ENCODE measurements around the gene SLC4A9.
"Not testable (repeated sequence)": the region's sequence is repeated elsewhere in the genome, so short reads cannot be mapped to it uniquely, and the experiment has no call there.

Gene SLC4A9

DNA sequence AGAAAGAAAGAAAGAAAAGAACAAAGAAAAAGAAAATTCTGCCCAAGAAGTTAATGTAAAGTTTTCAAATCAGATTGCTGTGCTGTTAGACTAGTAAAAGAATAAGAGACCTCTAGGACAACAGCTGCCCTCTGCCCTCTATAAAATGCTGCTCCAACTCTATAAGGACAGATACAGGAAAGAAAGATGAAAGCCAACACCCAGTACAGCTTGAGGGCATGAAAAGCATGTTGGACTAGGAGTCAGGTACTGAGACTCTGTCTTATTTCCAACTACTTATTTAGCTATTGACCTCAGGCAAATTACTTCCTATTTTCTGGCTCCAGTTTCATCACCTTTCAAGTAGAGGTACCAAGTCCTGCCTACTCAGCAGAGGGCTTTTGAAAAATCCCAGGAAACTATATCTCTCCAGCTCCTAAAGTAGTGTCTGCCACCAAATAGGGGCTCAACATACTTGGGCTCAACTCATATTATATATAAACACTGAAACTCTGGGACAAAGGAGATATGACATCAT is 19.3 kb upstream of the SLC4A9 start:
- DNase-seq, result no peak

DNA sequence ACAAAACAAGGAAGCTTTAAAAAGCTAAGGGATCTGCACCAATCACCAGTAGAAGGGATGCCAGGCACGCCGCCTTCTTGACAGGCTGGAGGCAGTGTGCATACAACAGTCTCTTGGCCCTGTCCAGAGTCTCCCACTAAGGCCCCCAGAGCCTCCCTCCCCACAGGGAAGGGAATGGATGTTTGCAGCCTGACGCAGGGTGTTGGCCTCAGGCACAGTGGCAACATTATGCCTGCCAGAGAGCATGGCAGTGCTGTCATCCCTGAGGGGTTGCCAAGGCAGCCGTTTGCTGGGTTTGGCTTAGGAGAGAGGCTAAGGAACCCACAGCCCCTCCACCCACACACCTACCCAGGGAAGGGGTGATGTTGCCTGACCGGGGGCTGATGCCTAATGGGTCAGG is 18.4 kb upstream of the SLC4A9 start:
- DNase-seq, result no peak

DNA sequence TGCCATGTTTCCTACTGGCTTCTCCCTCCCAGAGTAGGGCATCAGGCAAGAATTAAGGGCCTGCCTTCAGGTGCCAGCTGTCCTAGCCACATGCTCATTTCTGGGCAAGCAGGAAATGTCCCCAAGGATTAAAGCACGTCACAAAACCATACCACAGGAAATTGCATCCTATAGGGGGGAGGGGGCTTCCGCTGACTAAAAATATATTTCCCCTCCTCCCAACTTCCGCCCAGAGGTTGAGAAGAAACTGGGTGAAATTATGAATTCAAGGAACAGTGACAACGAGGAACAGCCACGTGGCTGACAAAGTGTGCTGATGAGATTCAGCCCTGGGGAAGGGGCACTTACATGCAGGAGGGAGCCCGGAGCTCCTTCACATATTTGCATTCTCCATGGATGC is 17.7 kb upstream of the SLC4A9 start:
- DNase-seq, result no peak

DNA sequence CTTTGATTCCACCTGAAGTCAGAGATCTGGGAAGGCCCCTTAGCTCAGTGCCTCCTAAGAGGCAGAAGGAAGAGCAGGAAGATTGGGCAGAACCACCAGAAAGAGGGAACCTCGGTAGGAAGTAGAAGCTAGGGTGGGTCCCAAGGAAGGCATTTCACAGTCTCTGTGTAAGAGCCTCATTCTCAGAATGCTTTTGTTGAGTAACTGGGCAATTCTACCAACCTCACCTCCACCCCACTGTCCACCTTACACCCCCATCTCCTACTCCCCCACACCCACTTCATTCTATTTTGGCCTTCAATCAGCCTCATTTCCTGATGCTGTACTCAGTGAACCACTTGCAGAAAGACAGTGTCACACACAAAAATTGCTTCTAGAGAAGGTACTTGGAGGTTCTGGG is 17.1 kb upstream of the SLC4A9 start:
- DNase-seq, result no peak

DNA sequence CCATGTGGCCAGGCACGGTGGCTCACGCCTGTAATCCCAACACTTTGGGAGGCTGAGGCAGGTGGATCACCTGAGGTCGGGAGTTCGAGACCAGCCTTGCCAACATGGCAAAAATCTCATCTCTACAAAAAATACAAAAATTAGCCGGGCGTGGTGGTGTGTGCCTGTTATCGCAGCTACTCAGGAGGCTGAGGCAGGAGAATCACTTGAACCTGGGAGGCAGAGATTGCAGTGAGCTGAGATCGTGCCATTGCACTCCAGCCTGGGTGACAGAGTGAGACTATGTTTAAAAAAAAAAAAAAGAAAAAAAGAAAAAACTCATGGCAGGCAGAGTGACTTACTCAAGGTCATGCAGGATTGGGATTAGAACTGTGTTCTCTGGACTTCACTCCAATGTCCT is 16.1 kb upstream of the SLC4A9 start:
- not testable (repeated sequence) for DNase-seq

DNA sequence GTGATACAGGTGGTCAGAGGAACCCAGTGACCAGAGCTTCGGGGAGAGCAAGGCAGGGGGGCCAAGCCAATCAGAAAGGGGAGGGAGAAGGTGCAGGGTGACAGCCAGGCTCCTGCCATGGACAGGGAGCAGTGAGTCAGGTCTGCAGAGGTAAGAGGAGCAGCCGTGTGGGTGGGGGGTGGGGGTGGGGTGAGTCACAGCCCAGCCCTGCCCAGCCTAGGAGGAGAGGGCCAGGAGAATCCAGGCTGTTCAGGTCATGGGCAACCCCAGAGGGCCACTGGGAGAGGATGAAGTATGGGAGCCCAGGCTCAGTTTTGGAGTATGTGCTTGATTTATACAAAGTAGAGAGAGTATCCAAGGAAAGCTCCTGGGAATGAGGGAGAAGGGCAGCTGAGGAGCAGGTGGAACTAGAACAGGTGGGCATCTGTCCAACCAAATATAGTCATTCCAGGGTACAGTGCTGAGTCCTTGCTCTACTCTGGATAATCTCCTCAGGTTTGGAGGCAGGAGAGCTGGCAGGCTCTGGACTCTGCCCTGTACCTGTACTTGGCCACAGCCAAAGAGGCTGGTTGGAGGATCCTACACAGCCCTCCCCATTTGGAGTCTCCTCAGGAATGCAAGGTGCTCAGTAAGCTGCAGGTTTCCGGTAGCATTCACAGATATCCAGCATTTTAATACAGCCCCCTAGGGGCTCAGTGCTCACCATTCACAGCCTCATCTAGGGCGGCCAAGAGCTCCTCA is 15.1 kb upstream of the SLC4A9 start:
- no peak for DNase-seq

DNA sequence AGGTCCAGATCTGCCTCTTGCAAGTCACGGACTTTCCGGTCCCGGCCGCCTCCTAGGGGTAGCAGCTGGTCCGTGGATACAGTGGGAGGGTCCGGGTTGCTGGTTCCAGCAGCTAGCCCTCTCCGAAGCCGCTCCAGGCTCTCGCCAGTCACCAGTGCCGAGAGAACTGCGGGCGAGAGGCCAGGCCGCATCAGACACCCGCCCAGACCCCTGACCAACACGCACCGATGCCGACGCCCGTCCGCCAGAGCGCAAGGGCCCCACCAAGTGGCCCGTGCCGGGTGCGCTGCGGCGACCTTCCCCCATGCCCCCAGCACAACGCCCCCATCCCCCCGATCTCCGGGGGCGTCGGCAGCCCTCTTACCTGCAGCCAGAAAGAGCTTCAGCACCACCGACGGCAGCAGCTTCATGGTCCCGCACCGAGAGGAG is 14.1 kb upstream of the SLC4A9 start:
- no peak for DNase-seq

DNA sequence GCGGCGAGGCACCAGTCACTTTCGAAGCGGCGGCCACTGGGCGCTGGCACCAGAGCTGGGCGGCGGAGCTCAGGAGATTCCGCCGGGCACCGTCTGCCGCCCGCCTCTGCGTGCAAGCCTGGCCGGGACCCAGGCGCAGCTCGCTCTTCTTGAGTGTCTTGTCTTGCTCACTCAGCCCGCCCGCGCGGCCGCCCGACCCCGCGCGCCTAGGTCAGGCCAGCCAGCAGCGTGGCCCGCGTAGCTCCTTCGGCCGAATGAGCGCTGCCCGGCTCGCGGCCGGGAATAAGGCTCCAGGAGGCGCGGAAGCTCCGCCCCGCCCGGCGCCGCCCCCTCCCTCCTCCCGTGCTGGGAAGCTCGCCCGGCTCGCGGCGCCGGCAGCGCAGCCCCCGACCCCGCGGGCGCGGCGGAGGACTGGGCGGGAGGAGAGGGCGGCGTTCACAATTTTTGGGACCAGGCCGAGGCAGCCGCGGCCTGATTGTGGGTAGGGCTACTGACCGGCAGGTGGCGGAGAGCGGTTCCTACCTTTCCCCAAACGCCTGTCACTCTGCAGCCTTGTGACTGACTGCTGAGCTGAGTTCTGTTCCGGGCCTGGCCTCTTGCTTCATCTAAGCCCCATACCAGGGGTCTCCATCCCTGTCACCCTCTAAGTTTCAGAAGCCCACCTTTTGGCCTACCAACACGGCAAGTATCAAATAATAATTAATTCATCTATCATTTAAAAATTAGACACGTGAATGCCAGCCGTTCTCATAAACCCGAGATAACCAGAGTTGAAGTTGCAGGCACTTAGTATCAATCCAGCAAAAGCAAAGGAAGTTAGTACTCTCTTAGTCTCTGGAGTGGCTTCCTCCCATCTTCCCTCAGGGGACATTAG is 13.4 kb upstream of the SLC4A9 start, which contains the start of gene HBEGF:
HBEGF (minus strand) TSS at position 256 of the 874 bp plus-strand sequence. CDS start 275 bp downstream, outside the sequence.
- peak; percentile 13 for DNase-seq

DNA sequence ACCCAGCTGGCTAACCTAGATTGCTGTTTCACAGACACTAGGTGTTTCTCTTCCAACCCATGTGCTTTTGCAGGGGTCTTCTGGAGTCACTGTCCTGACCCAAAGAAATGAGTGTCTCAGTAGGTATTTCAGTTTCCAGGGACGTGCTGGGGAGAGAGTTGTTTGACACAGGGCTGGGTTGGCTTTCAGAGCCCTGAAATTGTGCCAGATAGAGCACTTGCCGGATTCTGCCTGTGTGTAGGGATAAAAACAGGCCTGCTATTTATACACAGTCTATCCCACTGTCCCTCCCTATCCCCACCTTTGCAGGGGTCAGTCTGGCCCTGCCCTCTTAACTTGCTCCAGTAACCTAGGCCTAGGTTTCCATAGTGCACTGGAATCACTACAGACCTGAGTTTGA is 12.6 kb upstream of the SLC4A9 start:
- DNase-seq, result no peak

DNA sequence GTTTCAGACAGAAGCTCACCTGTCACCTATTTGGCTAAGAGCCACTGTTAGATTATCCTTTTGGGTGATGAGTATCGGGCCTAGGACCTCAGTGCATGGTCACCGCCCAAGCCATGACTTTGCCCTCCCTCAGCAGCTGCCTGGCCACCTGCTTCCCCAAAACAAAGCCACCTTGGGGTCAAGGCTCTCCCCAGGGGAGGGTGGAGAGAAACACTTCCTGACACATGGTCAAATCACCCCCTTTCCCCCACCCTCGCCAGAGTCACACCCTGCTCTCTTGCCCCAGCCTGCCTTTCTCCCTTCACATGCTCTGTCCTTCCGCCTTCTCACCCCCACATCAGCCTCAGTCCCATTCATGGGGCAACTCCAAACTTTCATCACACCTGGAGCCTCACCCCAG is 11.9 kb upstream of the SLC4A9 start:
- DNase-seq, result no peak

DNA sequence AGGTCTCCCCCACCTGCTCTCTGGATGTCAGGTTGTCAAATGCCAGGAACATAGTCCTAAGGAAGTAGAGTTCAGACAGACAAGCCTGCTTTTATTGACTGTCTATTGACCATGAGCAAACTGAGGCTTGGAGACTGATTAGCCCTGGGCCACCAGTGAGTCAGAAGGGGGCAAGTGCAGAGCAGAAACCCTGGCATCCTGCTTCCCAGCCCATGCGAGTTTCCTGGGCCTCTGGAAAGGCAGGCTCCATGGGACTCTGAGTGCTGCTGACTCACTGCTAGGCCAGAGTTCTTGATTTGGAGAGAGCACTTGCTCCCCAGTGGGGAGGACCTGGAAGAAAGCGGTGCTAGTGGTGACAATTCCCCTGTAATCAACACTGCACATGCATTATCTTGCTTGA is 10.8 kb upstream of the SLC4A9 start:
- DNase-seq, result no peak

DNA sequence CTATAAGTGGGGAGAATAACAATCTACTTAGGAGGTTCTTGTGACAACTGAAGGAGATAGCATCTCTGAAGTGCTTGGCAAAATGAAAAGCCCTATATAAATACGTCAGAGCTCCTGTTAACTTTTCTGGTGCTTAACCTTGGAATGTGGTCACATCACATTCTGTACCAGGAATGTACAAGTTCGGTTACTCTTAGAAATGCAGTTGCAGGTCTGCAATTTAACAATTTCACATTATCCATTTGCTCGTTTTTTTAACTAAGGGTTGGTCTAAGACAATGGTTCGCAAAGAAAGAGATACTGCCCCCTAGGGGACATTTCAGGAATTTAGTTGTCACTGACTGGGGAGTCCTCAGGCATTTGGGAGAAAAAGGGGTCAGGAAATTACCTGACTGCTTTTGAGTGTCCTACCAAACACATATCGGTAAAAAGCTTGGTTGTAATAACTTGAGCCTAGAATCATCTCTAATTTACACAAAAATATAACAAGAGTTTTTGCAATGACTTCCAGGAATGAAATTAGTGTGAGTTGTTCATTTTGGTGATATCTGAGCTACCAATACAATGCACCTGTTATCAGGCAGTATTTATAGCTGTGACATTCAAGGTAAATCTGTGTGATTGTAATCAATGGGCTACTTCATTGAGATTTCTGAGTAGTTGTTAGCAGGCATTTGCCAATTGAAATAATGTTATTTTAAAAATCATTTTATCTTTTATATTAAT is 8.2 kb upstream of the SLC4A9 start:
- no peak for DNase-seq

DNA sequence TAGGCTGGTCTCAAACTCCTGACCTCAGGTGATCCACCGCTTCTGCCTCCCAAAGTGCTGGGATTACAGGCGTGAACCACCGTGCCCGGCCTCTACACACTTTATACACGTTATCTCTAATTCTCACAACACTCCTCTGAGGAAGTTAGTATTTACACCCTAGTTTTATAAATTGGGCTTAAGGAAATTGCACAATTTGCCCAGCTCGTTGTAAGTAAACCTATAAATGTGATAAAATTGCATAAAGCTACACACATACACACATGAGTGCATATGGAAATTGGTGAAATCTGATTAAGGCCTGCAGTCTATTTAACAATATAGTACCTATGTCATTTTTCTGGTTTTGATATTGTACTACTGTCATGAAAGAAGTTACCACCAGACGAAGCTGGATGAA is 4.4 kb upstream of the SLC4A9 start:
- no peak for DNase-seq

DNA sequence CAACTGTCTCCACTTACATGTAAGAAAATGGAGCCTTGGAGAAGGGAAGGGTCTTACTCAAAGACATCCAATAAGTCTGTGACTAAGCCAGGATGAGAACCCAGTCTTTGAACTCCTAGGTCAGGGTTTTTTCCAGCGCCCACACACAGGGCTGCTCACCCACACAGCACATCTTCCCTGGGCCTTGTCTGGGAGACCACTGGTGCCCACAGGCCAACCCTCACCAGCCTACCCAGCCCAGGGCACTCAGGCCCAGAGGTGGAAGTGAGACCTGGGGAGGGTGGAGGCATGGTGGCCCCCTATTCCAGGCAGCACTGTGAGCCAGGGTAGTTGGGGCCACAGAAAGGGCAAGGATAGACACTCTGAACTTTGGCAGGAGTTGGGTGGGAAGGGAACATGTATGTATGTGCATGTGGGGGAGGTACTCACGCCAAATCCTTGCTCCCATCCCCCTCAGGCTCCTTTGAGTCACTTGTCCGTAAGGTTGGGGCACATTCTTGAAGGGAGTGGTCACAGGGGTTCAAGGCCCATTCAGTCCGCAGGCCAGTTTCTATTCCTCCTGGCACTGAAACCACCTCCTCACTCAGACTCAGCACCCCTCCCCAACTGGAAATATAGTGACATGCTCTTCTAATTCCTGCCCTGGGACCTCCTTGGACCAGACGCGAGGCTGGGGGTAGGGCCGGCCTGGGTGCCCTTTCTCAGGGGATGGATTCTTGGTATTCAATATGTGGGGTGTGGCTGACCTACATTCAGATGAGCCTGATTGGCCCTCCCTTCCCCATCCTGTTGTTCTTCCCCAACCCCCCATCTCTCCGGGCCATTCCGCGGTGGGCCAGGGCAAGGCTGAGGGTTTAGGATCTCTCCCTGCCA is 2.9 kb upstream of the SLC4A9 start:
- no peak for DNase-seq

DNA sequence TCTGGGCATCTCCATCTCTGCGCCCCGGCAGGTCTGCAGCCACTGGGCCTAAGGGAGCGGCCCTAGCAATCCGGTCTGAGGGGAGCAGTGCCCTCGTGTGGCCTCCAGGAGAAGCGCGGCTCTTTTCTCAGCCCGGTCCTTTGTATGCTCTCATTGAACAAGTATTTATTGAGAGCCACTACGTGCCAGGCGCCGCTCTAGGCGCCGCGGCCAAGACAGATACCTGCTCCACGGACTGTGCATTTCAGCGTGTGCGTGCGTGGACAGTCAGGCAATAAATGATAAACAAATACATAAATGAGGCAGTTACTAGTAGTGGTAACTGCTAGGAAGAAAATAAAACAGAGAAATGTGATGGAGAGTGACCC is 2.3 kb upstream of the SLC4A9 start:
- peak; percentile 60 for DNase-seq

DNA sequence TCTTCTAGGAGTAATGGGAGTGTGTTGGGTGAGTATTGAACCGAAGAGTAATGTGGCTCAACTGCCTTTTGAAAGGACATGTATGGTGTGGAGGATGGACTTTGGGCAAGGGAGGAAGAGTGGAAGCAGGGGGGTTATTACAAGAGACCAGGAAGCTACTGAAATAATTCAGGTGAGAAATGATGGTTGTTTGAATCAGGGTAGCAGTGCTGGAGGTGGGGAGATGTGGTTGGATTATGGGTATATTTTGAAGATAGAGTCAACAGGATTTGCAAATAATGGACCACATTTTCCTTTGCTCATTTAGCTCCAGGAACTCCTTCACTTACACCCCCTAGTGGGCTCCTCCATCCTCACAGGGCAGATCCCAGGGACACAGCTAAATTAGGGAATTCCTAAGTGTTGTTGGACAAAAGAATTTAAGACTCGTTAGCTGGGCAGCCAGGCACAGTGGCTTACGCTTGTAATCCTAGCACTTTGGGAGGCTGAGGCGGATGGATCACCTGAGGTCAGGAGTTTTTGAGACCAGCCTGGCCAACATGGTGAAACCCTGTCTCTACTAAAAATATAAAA is 1.2 kb upstream of the SLC4A9 start:
- DNase-seq, result no peak

DNA sequence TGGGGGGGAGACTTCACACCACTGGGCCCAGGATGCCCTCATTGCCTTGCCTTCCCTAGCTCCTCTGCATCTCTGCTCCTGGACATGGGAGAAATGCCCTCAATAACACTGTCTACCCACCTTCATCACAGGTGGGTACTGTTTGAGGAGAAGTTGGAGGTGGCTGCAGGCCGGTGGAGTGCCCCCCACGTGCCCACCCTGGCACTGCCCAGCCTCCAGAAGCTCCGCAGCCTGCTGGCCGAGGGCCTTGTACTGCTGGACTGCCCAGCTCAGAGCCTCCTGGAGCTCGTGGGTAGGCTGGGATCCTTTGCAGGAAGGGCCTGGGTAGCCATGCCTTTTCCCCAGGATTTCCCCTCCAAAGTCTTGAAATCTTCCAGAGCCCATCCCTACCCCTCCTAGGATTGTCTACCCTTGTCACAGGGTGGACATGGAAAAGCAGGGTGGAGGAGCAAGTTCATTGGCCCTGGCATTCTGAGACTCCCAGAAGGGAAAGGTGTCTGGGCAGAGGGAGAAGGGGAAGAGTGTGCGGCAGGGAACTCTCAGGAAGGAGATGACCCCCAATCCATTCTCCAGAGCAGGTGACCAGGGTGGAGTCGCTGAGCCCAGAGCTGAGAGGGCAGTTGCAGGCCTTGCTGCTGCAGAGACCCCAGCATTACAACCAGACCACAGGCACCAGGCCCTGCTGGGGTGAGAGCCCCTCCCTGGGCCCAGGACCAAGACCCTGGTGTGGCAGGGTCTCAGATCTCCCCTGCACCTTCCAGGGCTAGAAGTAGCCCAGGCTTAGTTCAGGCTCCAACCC is 886 bp downstream of the SLC4A9 start:
- no peak for DNase-seq

DNA sequence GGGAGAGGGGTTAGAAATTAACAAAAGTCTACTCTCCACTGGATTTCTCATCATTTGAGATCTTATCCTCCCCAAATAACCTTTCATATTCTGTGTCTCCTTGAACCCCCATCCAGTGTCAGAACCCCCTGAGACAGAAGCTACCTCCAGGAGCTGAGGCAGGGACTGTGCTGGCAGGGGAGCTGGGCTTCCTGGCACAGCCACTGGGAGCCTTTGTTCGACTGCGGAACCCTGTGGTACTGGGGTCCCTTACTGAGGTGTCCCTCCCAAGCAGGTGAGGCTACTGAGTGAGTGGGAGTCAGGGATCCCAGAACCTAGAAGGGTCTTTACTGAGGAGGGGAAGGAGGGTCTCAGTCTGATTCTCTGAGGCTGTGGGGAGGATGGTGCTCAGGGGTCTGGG is 1.9 kb downstream of the SLC4A9 start:
- no peak for DNase-seq

DNA sequence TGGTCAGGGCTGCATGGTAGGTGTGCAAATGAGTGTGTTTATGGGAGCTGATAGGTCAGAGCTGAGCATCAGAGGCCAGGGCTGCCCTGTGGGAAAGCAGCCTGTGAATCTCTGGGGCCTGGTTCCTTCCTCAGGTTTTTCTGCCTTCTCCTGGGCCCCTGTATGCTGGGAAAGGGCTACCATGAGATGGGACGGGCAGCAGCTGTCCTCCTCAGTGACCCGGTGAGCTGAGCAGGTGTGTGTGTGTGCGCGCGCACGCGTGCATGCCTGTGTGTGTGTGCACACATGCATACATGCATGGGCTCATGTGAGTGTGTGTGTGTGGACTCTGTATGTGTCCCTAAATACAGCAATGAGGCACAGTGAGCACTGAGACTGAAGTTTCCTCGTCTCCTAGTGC is 2.3 kb downstream of the SLC4A9 start:
- no peak for DNase-seq

DNA sequence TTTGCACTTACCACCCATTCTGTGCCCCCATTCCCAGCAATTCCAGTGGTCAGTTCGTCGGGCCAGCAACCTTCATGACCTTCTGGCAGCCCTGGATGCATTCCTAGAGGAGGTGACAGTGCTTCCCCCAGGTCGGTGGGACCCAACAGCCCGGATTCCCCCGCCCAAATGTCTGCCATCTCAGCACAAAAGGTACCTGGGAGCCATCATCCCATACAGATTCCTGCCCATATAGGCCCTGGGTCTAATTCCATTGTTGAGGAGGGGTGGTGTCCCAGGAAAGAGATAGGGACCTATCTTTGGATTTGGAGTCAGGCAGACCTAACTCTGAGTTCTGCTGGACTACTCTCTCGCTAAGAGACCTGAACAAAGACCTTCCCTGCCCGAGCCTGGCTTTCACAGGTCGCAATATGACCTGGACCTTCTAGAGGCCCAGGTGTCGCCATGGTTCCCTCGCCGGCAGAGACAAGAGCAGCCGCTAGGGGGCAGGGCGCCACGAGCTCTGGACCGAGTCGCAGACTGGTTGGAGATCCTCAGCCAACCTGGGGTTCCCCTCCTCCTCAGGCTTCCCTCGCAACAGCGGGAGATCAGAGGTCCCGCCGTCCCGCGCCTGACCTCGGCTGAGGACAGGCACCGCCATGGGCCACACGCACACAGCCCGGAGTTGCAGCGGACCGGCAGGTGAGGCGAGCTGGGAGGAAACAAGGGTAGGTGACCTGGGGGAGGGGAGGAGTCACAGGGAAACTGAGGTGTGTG is 3.1 kb downstream of the SLC4A9 start:
- DNase-seq, result peak; percentile 71

All from activated CD4-positive, alpha-beta T cell treated with anti-CD3 and anti-CD28 coated beads for 1 hour (primary cell).